Measurements from ENCODE around the gene AKR1C8. TPM values are rescaled to one million over a fixed set of nuclear protein-coding genes. Genes with fewer than 3 reads are reported as not detected.

AKR1C8 gene
- total RNA-seq, 6 donors from 2014 or later, result 0.30 to 9.4 (median 0.53) TPM; not detected in 2

- TF ChIP-seq POLR2AphosphoS5 (IDR thresholded peaks at IDR 0.05), result no peak
- TF ChIP-seq CTCF (IDR thresholded peaks at IDR 0.05), result no peak
- TF ChIP-seq POLR2A (IDR thresholded peaks at IDR 0.05), result no peak
- no peak for TF ChIP-seq EP300 (IDR thresholded peaks at IDR 0.05)
These were observed 33.9 kb downstream of the AKR1C8 start for GRCh38 chr10:5151076-5151475.

DNA sequence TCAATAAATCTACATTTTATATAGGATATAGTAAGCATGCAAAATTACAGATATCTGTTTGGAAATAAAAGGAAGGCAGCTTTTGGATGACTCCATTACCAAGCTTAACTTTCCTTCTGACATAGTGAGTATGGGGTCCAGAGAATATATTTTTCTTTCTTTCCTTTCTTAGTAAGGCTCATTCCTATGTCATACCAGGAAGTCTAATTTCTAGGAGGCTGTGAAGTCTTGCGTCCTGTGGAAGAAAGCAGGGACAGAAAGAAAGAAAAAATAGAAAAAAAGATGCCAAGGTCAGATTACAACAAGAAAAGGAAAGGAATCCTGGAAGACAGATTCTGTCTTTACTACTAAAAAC is 36.3 kb downstream of the AKR1C8 start:
- no peak for DNase-seq
- Histone ChIP-seq H3K4me1 (no peaks in the 10 kb centered on the region), H3K27me3 (no peaks in the 10 kb centered on the region), H3K9me3 (peaks cover 0 to 4% (median 2%) of the 10 kb centered on the region in 4 donors), H3K27ac (no peak overlapping the region), H3K36me3 (no peaks in the 10 kb centered on the region), H3K4me3 (no peak overlapping the region)
- 70 to 79% methylated on average over 1 of the region's 1 CpG for WGBS, 2 donors
- ATAC-seq (ENCODE audit: low FRiP score in 2 of 2), result no peak
- TF ChIP-seq CTCF (IDR thresholded peaks at IDR 0.05) (no peak), POLR2AphosphoS5 (IDR thresholded peaks at IDR 0.05) (no peak)

More at GRCh38 chr10:5151076-5151475, 33.9 kb downstream of the AKR1C8 start:
- H3K9me3 ChIP-seq, result peaks cover 0 to 4% (median 2%) of the 10 kb centered on the region in 4 donors
- no peak overlapping the region for H3K27ac ChIP-seq
- ATAC-seq (ENCODE audit: low FRiP score in 2 of 2) (no peak), DNase-seq (no peak)
- no peak overlapping the region for H3K4me3 ChIP-seq
- H3K4me1 ChIP-seq, result no peaks in the 10 kb centered on the region
- 96 to 100% methylated on average over 3 of the region's 3 CpGs for WGBS, 2 donors
- no peaks in the 10 kb centered on the region for H3K36me3 ChIP-seq
- no peaks in the 10 kb centered on the region for H3K27me3 ChIP-seq

DNA sequence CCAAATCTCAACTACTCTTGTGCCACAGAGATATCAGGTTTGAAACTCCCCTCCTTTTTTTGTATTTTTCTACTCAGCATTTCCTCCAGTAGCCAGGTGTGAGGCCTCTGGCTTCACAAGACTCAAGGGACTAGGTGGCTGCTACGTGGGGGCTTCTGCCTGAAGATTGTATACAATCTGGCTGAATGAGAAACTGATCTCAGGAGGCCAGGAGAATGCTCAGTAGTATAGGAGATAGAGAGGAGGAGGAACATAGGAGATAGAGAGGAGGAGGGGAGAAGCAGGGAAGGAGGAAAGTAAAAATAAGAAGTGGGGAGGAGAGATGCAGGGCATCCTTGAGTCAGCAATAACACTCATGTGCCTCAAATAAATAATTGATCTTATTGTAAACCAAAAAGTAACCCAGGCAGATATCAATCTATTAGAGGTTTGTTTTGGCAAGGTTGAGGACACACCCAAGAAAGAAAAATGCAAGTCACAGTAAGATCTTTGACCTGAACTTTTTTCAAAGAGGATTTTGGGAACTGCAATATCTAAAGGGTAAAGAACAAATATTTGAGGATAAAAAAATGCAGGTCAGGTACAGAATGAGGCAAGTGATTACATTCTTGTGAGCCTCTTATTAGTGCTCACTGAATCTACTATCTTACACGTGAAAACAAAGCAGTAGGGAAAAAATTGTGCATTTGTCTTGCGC is 36.8 kb downstream of the AKR1C8 start:
- Histone ChIP-seq H3K9me3 (peaks cover 0 to 4% (median 2%) of the 10 kb centered on the region in 4 donors), H3K4me3 (no peak overlapping the region), H3K36me3 (no peaks in the 10 kb centered on the region), H3K27me3 (no peaks in the 10 kb centered on the region), H3K27ac (no peak overlapping the region), H3K4me1 (no peaks in the 10 kb centered on the region)
- ATAC-seq (ENCODE audit: low FRiP score in 2 of 2), result no peak
- DNase-seq, result no peak
- 56 to 60% methylated on average over 3 of the region's 3 CpGs for WGBS, 2 donors
- TF ChIP-seq CTCF (IDR thresholded peaks at IDR 0.05), result no peak
- TF ChIP-seq POLR2A (IDR thresholded peaks at IDR 0.05), result no peak
- no peak for TF ChIP-seq EP300 (IDR thresholded peaks at IDR 0.05)
- TF ChIP-seq POLR2AphosphoS5 (IDR thresholded peaks at IDR 0.05), result no peak

DNA sequence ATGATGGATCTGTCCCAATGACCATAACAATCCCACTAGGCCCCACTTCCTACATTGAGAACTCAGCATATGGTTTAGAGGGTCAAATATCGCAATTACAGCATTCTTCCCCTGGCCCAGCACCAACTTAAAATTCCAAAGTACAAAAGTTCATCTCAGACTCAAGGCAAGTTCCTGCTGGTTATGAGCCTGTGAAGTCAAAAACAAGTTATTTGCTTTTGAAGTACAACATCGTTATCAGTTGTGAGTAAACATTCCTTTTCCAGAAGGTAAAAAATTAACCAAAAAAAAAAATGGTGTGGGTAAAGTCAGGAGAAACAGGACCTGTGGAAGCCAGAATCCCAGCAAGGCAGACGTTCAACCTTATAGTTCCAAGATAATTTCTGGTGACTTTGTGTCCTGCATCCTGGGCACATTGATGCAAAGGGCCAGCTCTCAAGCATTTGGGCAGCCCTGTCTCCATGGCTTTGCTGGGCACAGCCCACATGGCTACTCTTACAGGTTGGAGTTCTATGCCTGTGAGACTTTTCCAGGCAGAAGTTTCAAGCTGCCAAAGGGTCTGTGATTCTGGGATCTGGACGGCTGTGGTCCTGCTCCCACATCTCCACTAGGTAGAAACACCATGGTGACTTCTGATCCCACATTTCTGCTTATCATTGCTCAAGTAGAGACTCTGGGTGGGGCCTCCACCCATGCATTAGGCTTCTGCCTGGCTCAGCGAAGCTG is 37.5 kb downstream of the AKR1C8 start:
- ATAC-seq (ENCODE audit: low FRiP score in 2 of 2) (no peak), DNase-seq (no peak)
- Histone ChIP-seq H3K4me1 (no peaks in the 10 kb centered on the region), H3K27me3 (no peaks in the 10 kb centered on the region), H3K27ac (no peak overlapping the region), H3K36me3 (no peaks in the 10 kb centered on the region), H3K4me3 (no peak overlapping the region), H3K9me3 (peaks cover 0 to 4% (median 2%) of the 10 kb centered on the region in 4 donors)
- TF ChIP-seq POLR2A (IDR thresholded peaks at IDR 0.05), result no peak
- TF ChIP-seq POLR2AphosphoS5 (IDR thresholded peaks at IDR 0.05), result no peak
- no peak for TF ChIP-seq CTCF (IDR thresholded peaks at IDR 0.05)
- WGBS, 2 donors, result 60 to 76% methylated on average over 4 to 5 of the region's 5 CpGs

- no peak overlapping the region for H3K27ac ChIP-seq
- ATAC-seq (ENCODE audit: low FRiP score in 2 of 2), result no peak
- 82 to 95% methylated on average over 5 of the region's 5 CpGs for WGBS, 2 donors
These were observed 38.1 kb downstream of the AKR1C8 start for GRCh38 chr10:5146920-5147254.

More at GRCh38 chr10:5146920-5147254, 38.1 kb downstream of the AKR1C8 start:
- Histone ChIP-seq H3K36me3 (no peaks in the 10 kb centered on the region), H3K4me1 (no peaks in the 10 kb centered on the region), H3K27me3 (no peaks in the 10 kb centered on the region), H3K4me3 (no peak overlapping the region), H3K9me3 (peaks cover 0 to 4% (median 2%) of the 10 kb centered on the region in 4 donors)
- TF ChIP-seq POLR2A (IDR thresholded peaks at IDR 0.05), result no peak
- TF ChIP-seq CTCF (IDR thresholded peaks at IDR 0.05), result no peak
- TF ChIP-seq EP300 (IDR thresholded peaks at IDR 0.05), result no peak
- TF ChIP-seq POLR2AphosphoS5 (IDR thresholded peaks at IDR 0.05), result no peak
- DNase-seq, result no peak
